ENCODE results near the gene CEL. TPM values are rescaled to one million over a fixed set of nuclear protein-coding genes. Genes with fewer than 3 reads are reported as not detected.
"Not testable (repeated sequence)": the region's sequence is repeated elsewhere in the genome, so short reads cannot be mapped to it uniquely, and the experiment has no call there.

CEL gene
- total RNA-seq (0.76 TPM), polyA plus RNA-seq (3.2 TPM)
- long read RNA-seq, donor 1, result 0 reads
- long read RNA-seq, donor 2, result 0 reads
- long read RNA-seq, donor 3, result 0 reads
- long read RNA-seq, donor 4, result 0 reads
- long read RNA-seq, donor 5, result 0 reads
- long read RNA-seq, donor 6, result 0 reads
- long read RNA-seq, donor 7, result 0 reads
- long read RNA-seq, donor 8, result 0 reads
- long read RNA-seq, donor 9, result 0 reads
- long read RNA-seq, donor 10, result 0 reads

GRCh38 chr9:133061764-133062145, at the start of gene CEL:
TSS of gene CEL (plus strand) at chr9:133061981. CDS start at chr9:133062003, 22 bp downstream.
- Histone ChIP-seq H3K4me1 (ENCODE audit: control insufficient read depth in 2 of 2, insufficient read depth in 2 of 2, low read length in 2 of 2) (peaks cover 12 to 47% of the 10 kb centered on the region in 2 donors), H3K27ac (ENCODE audit: low read depth in 1 of 2, low read length in 1 of 2) (peak within 1 kb of the TSS in 1 of 2 donors; percentile 27), H3K36me3 (ENCODE audit: control insufficient read depth in 2 of 2, insufficient read depth in 2 of 2, low read length in 1 of 2) (peaks cover 12 to 15% of the 10 kb centered on the region in 2 donors)
- H3K27me3 ChIP-seq (ENCODE audit: control insufficient read depth in 2 of 2, insufficient read depth in 1 of 2, low read length in 1 of 2); DNase-seq (ENCODE audit: low read depth in 6 of 9, low spot score in 9 of 9); H3K4me3 ChIP-seq (ENCODE audit: low read length in 2 of 2); H3K9me3 ChIP-seq (ENCODE audit: control insufficient read depth in 2 of 2, insufficient read depth in 1 of 2, low read length in 1 of 2): not testable (repeated sequence)
- WGBS, result 60% methylated on average over 3 of the region's 9 CpGs

GRCh38 chr9:133014696-133015095, 47.1 kb upstream of the CEL start:
- Histone ChIP-seq H3K4me3 (ENCODE audit: low read length in 2 of 2) (no peak overlapping the region), H3K36me3 (ENCODE audit: control insufficient read depth in 2 of 2, insufficient read depth in 2 of 2, low read length in 1 of 2) (no peaks in the 10 kb centered on the region), H3K27me3 (ENCODE audit: control insufficient read depth in 2 of 2, insufficient read depth in 1 of 2, low read length in 1 of 2) (no peaks in the 10 kb centered on the region), H3K4me1 (ENCODE audit: control insufficient read depth in 2 of 2, insufficient read depth in 2 of 2, low read length in 2 of 2) (no peaks in the 10 kb centered on the region), H3K9me3 (ENCODE audit: control insufficient read depth in 2 of 2, insufficient read depth in 1 of 2, low read length in 1 of 2) (no peaks in the 10 kb centered on the region), H3K27ac (ENCODE audit: low read depth in 1 of 2, low read length in 1 of 2) (no peak overlapping the region)
- no peak for DNase-seq (ENCODE audit: low read depth in 6 of 9, low spot score in 9 of 9)
- 97% methylated on average over 5 of the region's 5 CpGs for WGBS

GRCh38 chr9:133023117-133023890, 38.5 kb upstream of the CEL start:
- H3K9me3 ChIP-seq (ENCODE audit: control insufficient read depth in 2 of 2, insufficient read depth in 1 of 2, low read length in 1 of 2), result no peaks in the 10 kb centered on the region
- peak in 6 of 9 donors; percentile 19 to 68 (median 38) for DNase-seq (ENCODE audit: low read depth in 6 of 9, low spot score in 9 of 9)
- no peaks in the 10 kb centered on the region for H3K27me3 ChIP-seq (ENCODE audit: control insufficient read depth in 2 of 2, insufficient read depth in 1 of 2, low read length in 1 of 2)
- 80% methylated on average over 26 of the region's 26 CpGs for WGBS
- no peak overlapping the region for H3K4me3 ChIP-seq (ENCODE audit: low read length in 2 of 2)
- no peak overlapping the region for H3K27ac ChIP-seq (ENCODE audit: low read depth in 1 of 2, low read length in 1 of 2)
- H3K36me3 ChIP-seq (ENCODE audit: control insufficient read depth in 2 of 2, insufficient read depth in 2 of 2, low read length in 1 of 2), result no peaks in the 10 kb centered on the region
- peaks cover 3 to 8% of the 10 kb centered on the region in 2 donors for H3K4me1 ChIP-seq (ENCODE audit: control insufficient read depth in 2 of 2, insufficient read depth in 2 of 2, low read length in 2 of 2)

GRCh38 chr9:133026426-133026825, 35.4 kb upstream of the CEL start:
- no peak for DNase-seq (ENCODE audit: low read depth in 6 of 9, low spot score in 9 of 9)
- WGBS, result 69% methylated on average over 3 of the region's 3 CpGs
- peaks cover 9 to 17% of the 10 kb centered on the region in 2 donors for H3K4me1 ChIP-seq (ENCODE audit: control insufficient read depth in 2 of 2, insufficient read depth in 2 of 2, low read length in 2 of 2)
- H3K9me3 ChIP-seq (ENCODE audit: control insufficient read depth in 2 of 2, insufficient read depth in 1 of 2, low read length in 1 of 2), result peaks cover 0 to 6% of the 10 kb centered on the region in 2 donors
- H3K36me3 ChIP-seq (ENCODE audit: control insufficient read depth in 2 of 2, insufficient read depth in 2 of 2, low read length in 1 of 2), result no peaks in the 10 kb centered on the region
- no peaks in the 10 kb centered on the region for H3K27me3 ChIP-seq (ENCODE audit: control insufficient read depth in 2 of 2, insufficient read depth in 1 of 2, low read length in 1 of 2)
- no peak overlapping the region for H3K4me3 ChIP-seq (ENCODE audit: low read length in 2 of 2)
- no peak overlapping the region for H3K27ac ChIP-seq (ENCODE audit: low read depth in 1 of 2, low read length in 1 of 2)

- Histone ChIP-seq H3K36me3 (ENCODE audit: control insufficient read depth in 2 of 2, insufficient read depth in 2 of 2, low read length in 1 of 2) (no peaks in the 10 kb centered on the region), H3K4me3 (ENCODE audit: low read length in 2 of 2) (no peak overlapping the region), H3K27me3 (ENCODE audit: control insufficient read depth in 2 of 2, insufficient read depth in 1 of 2, low read length in 1 of 2) (no peaks in the 10 kb centered on the region), H3K4me1 (ENCODE audit: control insufficient read depth in 2 of 2, insufficient read depth in 2 of 2, low read length in 2 of 2) (peaks cover 15 to 23% of the 10 kb centered on the region in 2 donors), H3K9me3 (ENCODE audit: control insufficient read depth in 2 of 2, insufficient read depth in 1 of 2, low read length in 1 of 2) (peaks cover 0 to 6% of the 10 kb centered on the region in 2 donors), H3K27ac (ENCODE audit: low read depth in 1 of 2, low read length in 1 of 2) (no peak overlapping the region)
- 66% methylated on average over 5 of the region's 5 CpGs for WGBS
- no peak for DNase-seq (ENCODE audit: low read depth in 6 of 9, low spot score in 9 of 9)
Measured at GRCh38 chr9:133027134-133027533, 34.6 kb upstream of the CEL start.

- Histone ChIP-seq H3K4me3 (ENCODE audit: low read length in 2 of 2) (no peak overlapping the region), H3K27ac (ENCODE audit: low read depth in 1 of 2, low read length in 1 of 2) (no peak overlapping the region), H3K4me1 (ENCODE audit: control insufficient read depth in 2 of 2, insufficient read depth in 2 of 2, low read length in 2 of 2) (peaks cover 20 to 23% of the 10 kb centered on the region in 2 donors), H3K36me3 (ENCODE audit: control insufficient read depth in 2 of 2, insufficient read depth in 2 of 2, low read length in 1 of 2) (peaks cover 1 to 4% of the 10 kb centered on the region in 2 donors), H3K9me3 (ENCODE audit: control insufficient read depth in 2 of 2, insufficient read depth in 1 of 2, low read length in 1 of 2) (peaks cover 0 to 6% of the 10 kb centered on the region in 2 donors), H3K27me3 (ENCODE audit: control insufficient read depth in 2 of 2, insufficient read depth in 1 of 2, low read length in 1 of 2) (no peaks in the 10 kb centered on the region)
- WGBS, result 93% methylated on average over 3 of the region's 3 CpGs
- DNase-seq (ENCODE audit: low read depth in 6 of 9, low spot score in 9 of 9), result no peak
Measured at GRCh38 chr9:133028221-133028620, 33.6 kb upstream of the CEL start.

GRCh38 chr9:133029994-133030316, 31.8 kb upstream of the CEL start:
- Histone ChIP-seq H3K27me3 (ENCODE audit: control insufficient read depth in 2 of 2, insufficient read depth in 1 of 2, low read length in 1 of 2) (no peaks in the 10 kb centered on the region), H3K36me3 (ENCODE audit: control insufficient read depth in 2 of 2, insufficient read depth in 2 of 2, low read length in 1 of 2) (peaks cover 7 to 12% of the 10 kb centered on the region in 2 donors), H3K4me3 (ENCODE audit: low read length in 2 of 2) (peak overlapping the region; percentile 86 to 92), H3K9me3 (ENCODE audit: control insufficient read depth in 2 of 2, insufficient read depth in 1 of 2, low read length in 1 of 2) (peaks cover 0 to 6% of the 10 kb centered on the region in 2 donors), H3K27ac (ENCODE audit: low read depth in 1 of 2, low read length in 1 of 2) (peak overlapping the region; percentile 89 to 96), H3K4me1 (ENCODE audit: control insufficient read depth in 2 of 2, insufficient read depth in 2 of 2, low read length in 2 of 2) (peaks cover 20 to 24% of the 10 kb centered on the region in 2 donors)
- WGBS, result under 1% methylated on average over 28 of the region's 28 CpGs
- no peak for DNase-seq (ENCODE audit: low read depth in 6 of 9, low spot score in 9 of 9)

- Histone ChIP-seq H3K4me3 (ENCODE audit: low read length in 2 of 2) (peak within 1 kb of the TSS; percentile 86 to 92), H3K4me1 (ENCODE audit: control insufficient read depth in 2 of 2, insufficient read depth in 2 of 2, low read length in 2 of 2) (peaks cover 20 to 24% of the 10 kb centered on the region in 2 donors), H3K27ac (ENCODE audit: low read depth in 1 of 2, low read length in 1 of 2) (peak within 1 kb of the TSS; percentile 89 to 96), H3K27me3 (ENCODE audit: control insufficient read depth in 2 of 2, insufficient read depth in 1 of 2, low read length in 1 of 2) (no peaks in the 10 kb centered on the region), H3K36me3 (ENCODE audit: control insufficient read depth in 2 of 2, insufficient read depth in 2 of 2, low read length in 1 of 2) (peaks cover 7 to 12% of the 10 kb centered on the region in 2 donors), H3K9me3 (ENCODE audit: control insufficient read depth in 2 of 2, insufficient read depth in 1 of 2, low read length in 1 of 2) (peaks cover 0 to 6% of the 10 kb centered on the region in 2 donors)
- peak; percentile 89 to 100 (median 96) for DNase-seq (ENCODE audit: low read depth in 6 of 9, low spot score in 9 of 9)
- under 1% methylated on average over 63 of the region's 63 CpGs for WGBS
Measured at GRCh38 chr9:133030317-133031129, 31.3 kb upstream of the CEL start, which contains the start of gene GTF3C5. TSS of gene GTF3C5 (plus strand) at chr9:133030997. CDS start at chr9:133031012, 15 bp downstream.

GRCh38 chr9:133031130-133031422, 30.7 kb upstream of the CEL start:
- Histone ChIP-seq H3K9me3 (ENCODE audit: control insufficient read depth in 2 of 2, insufficient read depth in 1 of 2, low read length in 1 of 2) (peaks cover 0 to 6% of the 10 kb centered on the region in 2 donors), H3K27ac (ENCODE audit: low read depth in 1 of 2, low read length in 1 of 2) (peak overlapping the region; percentile 75 to 87), H3K4me3 (ENCODE audit: low read length in 2 of 2) (peak overlapping the region; percentile 86 to 92), H3K27me3 (ENCODE audit: control insufficient read depth in 2 of 2, insufficient read depth in 1 of 2, low read length in 1 of 2) (no peaks in the 10 kb centered on the region), H3K4me1 (ENCODE audit: control insufficient read depth in 2 of 2, insufficient read depth in 2 of 2, low read length in 2 of 2) (peaks cover 20 to 24% of the 10 kb centered on the region in 2 donors), H3K36me3 (ENCODE audit: control insufficient read depth in 2 of 2, insufficient read depth in 2 of 2, low read length in 1 of 2) (peaks cover 7 to 12% of the 10 kb centered on the region in 2 donors)
- peak in 1 of 9 donors; percentile 16 for DNase-seq (ENCODE audit: low read depth in 6 of 9, low spot score in 9 of 9)
- under 1% methylated on average over 16 of the region's 16 CpGs for WGBS

All from thymus (tissue), 14 donors.